HCT116 (cell line): ENCODE data around the gene SH3BP1. TPM values are rescaled to one million over a fixed set of nuclear protein-coding genes. Genes with fewer than 3 reads are reported as not detected.

Experiments
- ATAC-seq: fragments of 200-7000 bp; cut with Tn5 transposase; 2 replicates; pipeline ENCODE4 v1.9.1; 2020; ENCODE audit warnings: mild to moderate bottlenecking, moderate library complexity
- BruUV-seq: library from RNA; stranded (reverse); fragments of 400-500 nt; replicated peaks from 2 replicates; lab custom pipeline; 2021; lab: Mats Ljungman, UMichigan
- CTCF ChIA-PET: fragments of 300-600 bp; sonication (Branson Sonifier 250); formaldehyde crosslinking; loops from one replicate; lab custom pipeline; 2021; ENCODE audit warnings: antibody characterized with exemption; lab: Charles Lee
- POLR2A ChIA-PET: fragments of 300-600, 350-600 bp; sonication (Branson Sonifier 250); formaldehyde crosslinking; loops from one replicate; lab custom pipeline; 2021; ENCODE audit warnings: antibody characterized with exemption; lab: Charles Lee
- RAD21 ChIA-PET, 2 experiments: fragments of 300-600 bp; sonication (Branson Sonifier 250); formaldehyde crosslinking; loops; one replicate each; lab custom pipeline; 2023; ENCODE audit warnings: low total read pairs in 2 of 2; ENCODE audit not compliant: uncharacterized antibody in 2 of 2, unreplicated experiment in 2 of 2, low non-redundant PET in 1 of 2; lab: Charles Lee
- DNase-seq: peaks from one replicate; pipeline ENCODE4 v3.0.0-alpha.2; 2010; ENCODE audit warnings: low read depth, low spot score
- H2AFZ ChIP-seq: fragments of 200-600 bp; shearing (Covaris generic), sonication (generic); 2 replicates; pipeline ENCODE4 v1.6.1; 2017; ENCODE audit warnings: low read depth, mixed run types, mixed read lengths, antibody characterized with exemption, low read length; ENCODE audit not compliant: poor library complexity, severe bottlenecking
- H3K27ac ChIP-seq: 2 replicates; pipeline ENCODE4 v1.5.1; 2012; ENCODE audit warnings: low read depth, low read length
- H3K27me3 ChIP-seq: fragments of 200-600 bp; sonication (generic); 2 replicates; pipeline ENCODE4 v1.6.1; 2016; ENCODE audit warnings: mixed run types, low read length, mixed read lengths; ENCODE audit not compliant: insufficient read depth
- H3K36me3 ChIP-seq, 2 experiments: fragments of 200-500 bp in 1 of 2; fragments of 200-600 bp in 1 of 2; sonication (Bioruptor generic) in 1 of 2; sonication (generic) in 1 of 2; 2 replicates each; pipeline versions ENCODE4 v1.5.1 to v1.6.1; 2014 to 2016; ENCODE audit warnings: low read length in 2 of 2, inconsistent platforms in 1 of 2, mixed read lengths in 1 of 2, mixed run types in 1 of 2; ENCODE audit not compliant: insufficient read depth in 2 of 2, control insufficient read depth in 1 of 2
- H3K4me1 ChIP-seq, 2 experiments: fragments of 200-600 bp in 1 of 2; sonication (generic) in 1 of 2; 2 replicates each; pipeline versions ENCODE4 v1.5.1 to v1.6.1; 2012 to 2017; ENCODE audit warnings: low read length in 2 of 2, inconsistent platforms in 1 of 2, mild to moderate bottlenecking in 1 of 2, mixed read lengths in 1 of 2, mixed run types in 1 of 2, moderate library complexity in 1 of 2; ENCODE audit not compliant: insufficient read depth in 2 of 2, control insufficient read depth in 1 of 2
- H3K4me2 ChIP-seq: fragments of 200-600 bp; sonication (generic); 2 replicates; pipeline ENCODE4 v1.6.1; 2017; ENCODE audit warnings: mixed run types, low read length, mixed read lengths
- H3K4me3 ChIP-seq, 2 experiments: fragments of 200-600 bp in 1 of 2; sonication (generic) in 1 of 2; replicated peaks in 1 of 2; 2 replicates each; pipeline ENCODE4 v1.5.1; 2011 to 2016; ENCODE audit warnings: low read length in 2 of 2, control low read depth in 1 of 2, low read depth in 1 of 2, mild to moderate bottlenecking in 1 of 2, mixed read lengths in 1 of 2, mixed run types in 1 of 2
- H3K79me2 ChIP-seq: fragments of 200-600 bp; sonication (generic); 2 replicates; pipeline ENCODE4 v1.6.1; 2017; ENCODE audit warnings: mild to moderate bottlenecking, mixed run types, low read length, moderate library complexity, mixed read lengths; ENCODE audit not compliant: insufficient read depth
- H3K9ac ChIP-seq: fragments of 200-600 bp; sonication (generic); 2 replicates; pipeline ENCODE4 v1.6.1; 2016; ENCODE audit warnings: low read length, mixed read lengths
- H3K9me2 ChIP-seq: fragments of 200-600 bp; sonication (generic), shearing (Covaris generic); 2 replicates; pipeline ENCODE4 v1.6.1; 2017; ENCODE audit warnings: mixed run types, mild to moderate bottlenecking, moderate library complexity; ENCODE audit not compliant: insufficient read depth
- H3K9me3 ChIP-seq, 2 experiments: fragments of 200-500 bp in 1 of 2; fragments of 200-600 bp in 1 of 2; sonication (Bioruptor generic) in 1 of 2; sonication (generic) in 1 of 2; 2 replicates each; pipeline ENCODE4 v1.6.1; 2014 to 2017; ENCODE audit warnings: low read length in 2 of 2, mixed read lengths in 2 of 2, inconsistent platforms in 1 of 2, low read depth in 1 of 2, mild to moderate bottlenecking in 1 of 2, mixed run types in 1 of 2, moderate library complexity in 1 of 2; ENCODE audit not compliant: control insufficient read depth in 1 of 2, insufficient read depth in 1 of 2
- H4K20me1 ChIP-seq: fragments of 200-600 bp; sonication (generic), shearing (Covaris generic); 2 replicates; pipeline ENCODE4 v1.6.1; 2017; ENCODE audit warnings: mixed run types, mild to moderate bottlenecking, moderate library complexity; ENCODE audit not compliant: insufficient read depth
- CBX3 ChIP-seq: IDR thresholded peaks from 2 replicates; pipeline ENCODE4 v1.6.1; 2012; ENCODE audit warnings: low read depth
- ELF1 ChIP-seq: IDR thresholded peaks from 2 replicates; pipeline ENCODE4 v1.6.1; 2012; ENCODE audit warnings: low read depth, borderline replicate concordance
- EZH2 ChIP-seq: fragments of 200-600 bp; sonication (generic); IDR thresholded peaks from 2 replicates; pipeline ENCODE4 v1.6.1; 2017; ENCODE audit warnings: antibody characterized with exemption, mixed run types
- REST ChIP-seq: IDR thresholded peaks from 2 replicates; pipeline ENCODE4 v1.6.1; 2012; ENCODE audit warnings: low read depth
- SRF ChIP-seq: IDR thresholded peaks from 2 replicates; pipeline ENCODE4 v1.6.1; 2012; ENCODE audit warnings: low read depth
- TCF7L2 ChIP-seq: IDR thresholded peaks from 2 replicates; pipeline ENCODE4 v1.7.0; 2011; ENCODE audit warnings: borderline replicate concordance, inconsistent platforms; ENCODE audit not compliant: insufficient read depth, insufficient read length; ENCODE audit errors: extremely low read depth
- ZFX ChIP-seq: fragments of 450-650 bp; IDR thresholded peaks from 2 replicates; pipeline ENCODE4 v1.6.1; 2017
- ZNF274 ChIP-seq: fragments of 200-500 bp; sonication (Bioruptor generic); IDR thresholded peaks from 2 replicates; pipeline ENCODE4 v1.6.1; 2014; ENCODE audit warnings: mild to moderate bottlenecking, low read depth, low read length, inconsistent platforms
- intact Hi-C: fragments of 100-400 bp; cut with micrococcal nuclease; formaldehyde crosslinking; loops from 2 replicates; pipeline ENCODE4 v1.10.0; 2022
- total RNA-seq: library from RNA; stranded (reverse); gene quantifications from one replicate; pipeline ENCODE4 v1.2.1, GENCODE V29; 2021; ENCODE audit not compliant: unreplicated experiment

Gene SH3BP1
- total RNA-seq, 1 experiment from 2014 or later: 48.4 TPM

GRCh38 chr22:37624876-37625275, 14.6 kb upstream of the SH3BP1 start:
- no peaks in the 10 kb centered on the region for H4K20me1 ChIP-seq
- no peaks in the 10 kb centered on the region for H3K27me3 ChIP-seq
- H3K4me2 ChIP-seq: no peak overlapping the region
- CTCF ChIA-PET: no interaction called here
- RAD21 ChIA-PET: no interaction called here
- H3K36me3 ChIP-seq: peaks cover 17 to 20% of the 10 kb centered on the region in 2 experiments; a peak in 3 of 4 replicates
- TF ChIP-seq ELF1 (no peak), ZFX (no peak), REST (no peak), CBX3 (no peak), TCF7L2 (no peak), SRF (no peak), ZNF274 (no peak), EZH2 (no peak)
- TF ChIP-seq, all 23 proteins: peak for 0
- Histone ChIP-seq H2AFZ (no peak overlapping the region), H3K9ac (no peak overlapping the region), H3K9me2 (no peaks in the 10 kb centered on the region), H3K4me3 (no peak overlapping the region), H3K9me3 (no peaks in the 10 kb centered on the region), H3K79me2 (no peaks in the 10 kb centered on the region), H3K4me1 (no peaks in the 10 kb centered on the region; a peak in 1 of 4 replicates), H3K27ac (no peak overlapping the region)
- BruUV-seq: no TSS peak
- POLR2A ChIA-PET: no interaction called here
- ATAC-seq (no peak), DNase-seq (no peak)
- intact Hi-C loops: loop anchor here (5.0 kb wide), 1 partner anchor 167 kb away; no protein-coding TSS in a partner anchor
